ENCODE results near the gene GAGE10.
"Not testable (repeated sequence)": the region's sequence is repeated elsewhere in the genome, so short reads cannot be mapped to it uniquely, and the experiment has no call there.

GAGE10 gene

DNA sequence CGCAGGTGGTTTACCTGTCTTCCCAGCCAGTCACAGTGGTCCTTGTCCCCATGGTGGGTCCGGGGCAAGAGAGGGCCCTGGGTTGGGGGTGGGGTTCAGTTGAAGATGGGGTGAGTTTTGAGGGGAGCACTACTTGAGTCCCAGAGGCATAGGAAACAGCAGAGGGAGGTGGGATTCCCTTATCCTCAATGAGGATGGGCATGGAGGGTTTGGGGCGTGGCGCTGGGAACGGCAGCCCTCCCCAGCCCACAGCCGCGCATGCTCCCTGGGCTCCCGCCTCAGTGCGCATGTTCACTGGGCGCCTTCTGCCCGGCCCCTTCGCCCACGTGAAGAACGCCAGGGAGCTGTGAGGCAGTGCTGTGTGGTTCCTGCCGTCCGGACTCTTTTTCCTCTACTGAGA is 27.8 kb downstream of the GAGE10 start, which contains the start of gene GAGE13:
GAGE13 (plus strand) TSS at position 301 of the 400 bp plus-strand sequence. CDS start 1,156 bp downstream, outside the sequence.
- H3K4me3 ChIP-seq (ENCODE audit: control insufficient read depth, low read depth, low read length); DNase-seq (ENCODE audit: low read depth): not testable (repeated sequence)

DNA sequence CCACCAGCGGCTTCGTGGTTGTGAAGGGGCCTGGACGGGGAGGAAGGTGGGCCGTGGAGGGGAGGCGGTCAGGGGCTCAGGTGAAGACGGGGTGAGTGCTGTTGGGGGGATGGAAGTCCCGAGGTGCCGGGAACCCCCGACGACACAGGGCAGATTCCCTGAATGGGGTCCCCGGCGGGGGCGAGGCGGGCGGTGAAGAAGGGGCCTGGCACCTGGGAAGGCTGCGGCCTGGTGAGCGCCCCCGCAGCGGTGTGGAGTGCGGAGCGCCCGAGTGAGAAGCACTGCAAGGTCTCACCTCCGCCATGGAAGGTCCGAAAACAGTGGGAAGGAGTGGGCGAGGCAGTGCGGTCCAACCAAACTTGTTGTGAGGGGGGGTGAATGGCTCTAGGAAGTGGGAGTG is 28.4 kb downstream of the GAGE10 start:
- not testable (repeated sequence) for DNase-seq (ENCODE audit: low read depth); H3K4me3 ChIP-seq (ENCODE audit: control insufficient read depth, low read depth, low read length)

DNA sequence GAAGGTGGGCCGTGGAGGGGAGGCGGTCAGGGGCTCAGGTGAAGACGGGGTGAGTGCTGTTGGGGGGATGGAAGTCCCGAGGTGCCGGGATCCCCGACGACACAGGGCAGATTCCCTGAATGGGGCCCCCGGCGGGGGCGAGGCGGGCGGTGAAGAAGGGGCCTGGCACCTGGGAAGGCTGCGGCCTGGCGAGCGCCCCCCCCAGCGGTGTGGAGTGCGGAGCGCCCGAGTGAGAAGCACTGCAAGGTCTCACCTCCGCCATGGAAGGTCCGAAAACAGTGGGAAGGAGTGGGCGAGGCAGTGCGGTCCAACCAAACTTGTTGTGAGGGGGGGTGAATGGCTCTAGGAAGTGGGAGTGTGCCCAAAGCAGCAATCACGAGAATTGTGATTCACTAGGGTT is 38.0 kb downstream of the GAGE10 start:
- DNase-seq (ENCODE audit: low read depth); H3K4me3 ChIP-seq (ENCODE audit: control insufficient read depth, low read depth, low read length): not testable (repeated sequence)

DNA sequence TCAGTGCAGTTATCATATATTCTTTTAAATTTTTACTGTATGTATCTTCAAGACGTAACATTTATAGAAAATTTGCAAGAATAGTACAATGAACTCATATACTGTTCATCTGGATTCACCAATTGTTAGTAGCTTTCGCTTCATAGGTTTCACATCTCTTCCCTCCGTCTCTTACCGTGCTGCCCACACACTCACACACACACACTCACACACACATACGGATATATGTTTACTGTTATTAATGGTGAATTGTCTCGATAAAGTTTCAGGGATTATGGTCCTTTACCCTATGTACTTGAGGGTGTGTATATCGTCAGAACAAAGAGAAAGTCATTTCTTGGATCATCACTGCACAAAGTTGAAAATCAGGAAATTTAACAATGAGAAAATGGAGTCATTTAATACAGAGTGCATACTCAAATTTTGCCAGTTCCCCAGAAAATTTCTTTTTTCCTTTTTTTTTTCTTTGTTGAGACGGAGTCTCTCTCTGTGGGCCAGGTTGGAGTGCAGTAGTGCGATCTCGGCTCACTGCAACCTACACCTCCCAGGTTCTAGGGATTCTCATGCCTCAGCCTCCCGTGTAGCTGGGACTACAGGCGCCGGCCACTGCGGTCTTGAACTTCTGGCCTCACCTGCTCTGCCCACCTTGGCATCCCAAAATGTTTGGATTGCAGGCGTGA is 41.2 kb downstream of the GAGE10 start:
- H3K4me3 ChIP-seq (ENCODE audit: control insufficient read depth, low read depth, low read length); DNase-seq (ENCODE audit: low read depth): not testable (repeated sequence)

DNA sequence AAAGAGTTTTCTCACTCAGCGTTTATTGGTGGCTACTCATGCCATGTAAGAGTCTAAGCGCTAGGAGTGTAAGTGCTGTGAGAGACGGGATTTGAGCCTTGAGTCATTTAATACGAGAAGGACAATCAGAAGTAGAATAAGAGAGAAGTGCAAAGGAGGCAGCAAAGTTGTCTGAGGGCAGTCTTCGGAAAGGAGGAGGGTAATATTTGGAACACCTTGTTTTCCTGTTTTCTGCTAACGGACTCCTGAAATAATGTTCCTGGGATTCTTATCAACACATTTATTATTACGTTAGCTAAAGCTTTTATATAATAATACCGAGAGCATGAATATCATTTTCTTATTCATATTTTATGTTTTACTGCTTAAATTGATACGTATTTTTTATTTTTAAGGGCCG is 42.0 kb downstream of the GAGE10 start:
- DNase-seq (ENCODE audit: low read depth); H3K4me3 ChIP-seq (ENCODE audit: control insufficient read depth, low read depth, low read length): not testable (repeated sequence)

DNA sequence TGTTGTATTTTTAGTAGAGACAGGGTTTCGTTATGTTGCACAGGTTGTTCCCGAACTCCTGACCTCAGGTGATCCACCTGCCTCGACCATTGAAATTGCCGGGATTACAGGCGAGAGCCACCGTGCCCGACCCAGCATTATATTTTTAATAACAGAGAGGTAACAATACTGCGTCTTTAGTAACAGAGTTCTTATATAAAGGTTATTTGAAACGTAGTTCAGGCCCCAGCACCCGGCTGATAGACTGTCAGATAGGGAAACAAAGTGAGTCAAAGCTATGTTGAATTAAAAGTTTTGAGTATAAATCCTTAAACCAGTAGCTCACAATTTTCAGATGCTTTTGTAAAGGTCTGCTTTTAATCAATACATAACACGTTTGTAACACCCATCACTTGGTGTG is 42.7 kb downstream of the GAGE10 start:
- DNase-seq (ENCODE audit: low read depth); H3K4me3 ChIP-seq (ENCODE audit: control insufficient read depth, low read depth, low read length): not testable (repeated sequence)

Measured in fibroblast of mammary gland (primary cell).